Activated CD4-positive, alpha-beta T cell treated with anti-CD3 and anti-CD28 coated beads, Interleukin-2, amount 50 U/mL, for 1 hour (primary cell): ENCODE data around the gene UACA.
"Not testable (repeated sequence)": the region's sequence is repeated elsewhere in the genome, so short reads cannot be mapped to it uniquely, and the experiment has no call there.

Experiments used
- DNase-seq: peaks from one replicate; pipeline ENCODE4 v3.0.0-alpha.2; 2020

Gene UACA

GRCh38 chr15:70704166-70704565 is 59.2 kb downstream of the UACA start:
- DNase-seq: no peak

- no peak for DNase-seq
Observed at GRCh38 chr15:70703096-70703878, 60.1 kb downstream of the UACA start.

- DNase-seq: no peak
Observed at GRCh38 chr15:70702584-70702983, 60.8 kb downstream of the UACA start.

GRCh38 chr15:70701891-70702568 is 61.3 kb downstream of the UACA start:
- no peak for DNase-seq

- DNase-seq: no peak
Observed at GRCh38 chr15:70701171-70701570, 62.2 kb downstream of the UACA start.

GRCh38 chr15:70699890-70700289 is 63.5 kb downstream of the UACA start:
- no peak for DNase-seq

GRCh38 chr15:70698836-70699390 is 64.4 kb downstream of the UACA start:
- DNase-seq: no peak

GRCh38 chr15:70698426-70698825 is 64.9 kb downstream of the UACA start:
- DNase-seq: no peak

GRCh38 chr15:70690491-70691276 is 72.7 kb downstream of the UACA start:
- no peak for DNase-seq

- no peak for DNase-seq
Observed at GRCh38 chr15:70690021-70690420, 73.3 kb downstream of the UACA start.

GRCh38 chr15:70687482-70687881 is 75.9 kb downstream of the UACA start:
- DNase-seq: no peak

- no peak for DNase-seq
Observed at GRCh38 chr15:70680817-70681216, 82.5 kb downstream of the UACA start.

- no peak for DNase-seq
Observed at GRCh38 chr15:70679919-70680231, 83.5 kb downstream of the UACA start.

GRCh38 chr15:70672081-70672480 is 91.3 kb downstream of the UACA start:
- no peak for DNase-seq

GRCh38 chr15:70670680-70671079 is 92.7 kb downstream of the UACA start:
- DNase-seq: no peak

GRCh38 chr15:70669966-70670658 is 93.2 kb downstream of the UACA start:
- no peak for DNase-seq

GRCh38 chr15:70669006-70669602 is 94.3 kb downstream of the UACA start:
- no peak for DNase-seq

- DNase-seq: no peak
Observed at GRCh38 chr15:70665599-70665998, 97.8 kb downstream of the UACA start.

- DNase-seq: no peak
Observed at GRCh38 chr15:70664494-70664893, 98.9 kb downstream of the UACA start.

- DNase-seq: not testable (repeated sequence)
Observed at GRCh38 chr15:70663069-70663468, 100.3 kb downstream of the UACA start.

GRCh38 chr15:70659662-70660061 is 103.7 kb downstream of the UACA start:
- no peak for DNase-seq

- DNase-seq: no peak
Observed at GRCh38 chr15:70658641-70659040, 104.7 kb downstream of the UACA start.

GRCh38 chr15:70653426-70653825 is 109.9 kb downstream of the UACA start:
- no peak for DNase-seq
